ENCODE results near the gene TMEM272.

Gene TMEM272

GRCh38 chr13:51769455-51770127 lies 75.4 kb downstream of the TMEM272 start:
- no peak for DNase-seq (ENCODE audit: low read depth)
- H3K4me3 ChIP-seq (ENCODE audit: low read depth, low read length): no peak overlapping the region

DNA sequence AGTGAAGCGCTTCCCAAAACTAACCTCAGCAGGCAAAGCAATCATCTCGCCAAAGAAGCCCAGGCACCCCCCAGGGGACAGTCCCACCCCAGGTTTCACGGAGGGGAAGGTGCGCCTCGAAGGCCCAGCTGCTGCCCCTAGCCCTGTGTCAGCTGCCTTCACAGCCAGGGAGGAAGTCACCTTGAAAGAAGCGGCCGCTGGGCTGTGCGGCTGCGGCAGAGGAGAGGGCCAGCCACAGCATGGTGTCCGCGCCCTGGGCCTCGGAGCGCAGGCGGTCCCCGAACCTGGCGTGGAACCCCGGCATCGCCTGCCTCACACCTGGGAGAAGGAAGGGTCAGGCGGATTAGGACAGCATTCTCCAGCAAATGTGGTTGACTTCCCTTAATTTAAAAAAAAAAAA lies 76.0 kb downstream of the TMEM272 start:
- no peak overlapping the region for H3K4me3 ChIP-seq (ENCODE audit: low read depth, low read length)

DNA sequence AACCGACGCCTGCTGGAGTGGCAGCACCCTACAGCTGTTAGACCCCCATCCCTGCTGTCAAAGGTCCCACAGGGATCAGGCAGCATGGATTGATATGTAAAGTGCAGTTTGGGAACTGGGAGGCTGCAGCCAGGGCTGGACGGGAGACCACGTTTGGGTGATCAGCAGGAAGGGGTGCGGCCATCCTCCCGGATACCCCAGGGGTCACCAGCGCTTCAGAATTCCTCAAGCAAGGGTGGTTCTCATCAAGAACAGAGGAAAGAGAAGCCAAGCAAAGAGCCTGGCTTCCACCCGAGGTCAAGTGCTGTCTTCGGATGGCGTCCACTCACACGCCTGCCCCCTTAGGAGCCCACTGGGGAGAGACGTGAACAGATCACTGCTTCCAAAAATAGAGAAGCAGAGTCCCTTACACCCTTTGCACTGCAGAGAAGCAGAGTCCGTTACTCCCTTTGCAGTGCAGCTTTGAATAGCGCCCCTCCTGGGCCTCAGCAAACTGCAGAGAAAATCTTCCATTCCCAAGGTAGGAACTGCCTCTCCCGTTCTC lies 76.5 kb downstream of the TMEM272 start:
- no peak for DNase-seq (ENCODE audit: low read depth)
- no peak overlapping the region for H3K4me3 ChIP-seq (ENCODE audit: low read depth, low read length)

More for the DNA sequence above, 76.0 kb downstream of the TMEM272 start:
- DNase-seq (ENCODE audit: low read depth): no peak

DNA sequence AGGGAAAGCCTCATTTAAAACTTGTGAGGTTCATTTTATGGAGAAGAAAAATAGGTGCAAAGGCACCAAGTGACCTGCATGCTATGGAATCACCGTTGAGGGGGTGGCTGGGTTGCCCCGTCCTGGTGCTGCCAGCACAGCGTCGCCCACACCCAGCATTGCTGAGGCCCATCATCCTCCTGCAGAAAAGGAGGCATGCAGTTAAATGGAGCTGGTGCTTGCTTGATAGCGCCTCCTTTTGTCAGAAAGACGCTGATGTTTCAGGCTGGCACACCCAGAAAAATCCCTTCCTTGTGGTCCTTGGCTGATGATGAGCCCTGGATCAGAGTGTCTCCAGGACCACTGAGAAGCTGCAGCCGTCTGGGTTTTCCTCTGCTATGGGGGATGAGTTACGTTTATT lies 77.9 kb downstream of the TMEM272 start:
- H3K4me3 ChIP-seq (ENCODE audit: low read depth, low read length): no peak overlapping the region
- DNase-seq (ENCODE audit: low read depth): no peak

- no peak overlapping the region for H3K4me3 ChIP-seq (ENCODE audit: low read depth, low read length)
- no peak for DNase-seq (ENCODE audit: low read depth)
Observed at GRCh38 chr13:51765142-51765515, 79.8 kb downstream of the TMEM272 start.

GRCh38 chr13:51764184-51765141 lies 80.5 kb downstream of the TMEM272 start:
- DNase-seq (ENCODE audit: low read depth): peak; percentile 78
- H3K4me3 ChIP-seq (ENCODE audit: low read depth, low read length): no peak overlapping the region

DNA sequence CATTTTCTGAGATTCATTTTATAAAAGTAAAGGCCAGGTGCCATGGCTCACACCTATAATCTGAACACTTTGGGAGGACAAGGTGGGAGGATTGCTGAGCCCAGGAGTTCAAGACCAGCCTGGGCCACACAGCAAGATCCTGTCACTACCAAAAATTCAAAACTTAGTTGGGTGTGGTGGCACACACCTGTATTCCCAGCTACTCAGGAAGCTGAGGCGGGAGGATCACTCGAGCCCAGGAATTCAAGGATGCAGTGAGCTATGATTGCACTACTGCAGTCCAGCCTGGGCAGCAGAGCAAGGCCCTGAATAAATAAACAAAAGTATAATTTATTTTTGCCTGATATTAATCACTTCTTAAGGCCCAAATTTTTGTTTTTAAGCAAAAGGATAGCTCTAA lies 81.5 kb downstream of the TMEM272 start:
- no peak for DNase-seq (ENCODE audit: low read depth)
- no peak overlapping the region for H3K4me3 ChIP-seq (ENCODE audit: low read depth, low read length)

Measured in skeletal muscle cell (primary cell).